NK-92 (cell line): ENCODE data around the gene DCHS1.

Experiments
- DNase-seq: peaks from one replicate; lab custom pipeline; 2025; ENCODE audit not compliant: unreplicated experiment; lab: John Stamatoyannopoulos, UW

The DCHS1 gene

DNA sequence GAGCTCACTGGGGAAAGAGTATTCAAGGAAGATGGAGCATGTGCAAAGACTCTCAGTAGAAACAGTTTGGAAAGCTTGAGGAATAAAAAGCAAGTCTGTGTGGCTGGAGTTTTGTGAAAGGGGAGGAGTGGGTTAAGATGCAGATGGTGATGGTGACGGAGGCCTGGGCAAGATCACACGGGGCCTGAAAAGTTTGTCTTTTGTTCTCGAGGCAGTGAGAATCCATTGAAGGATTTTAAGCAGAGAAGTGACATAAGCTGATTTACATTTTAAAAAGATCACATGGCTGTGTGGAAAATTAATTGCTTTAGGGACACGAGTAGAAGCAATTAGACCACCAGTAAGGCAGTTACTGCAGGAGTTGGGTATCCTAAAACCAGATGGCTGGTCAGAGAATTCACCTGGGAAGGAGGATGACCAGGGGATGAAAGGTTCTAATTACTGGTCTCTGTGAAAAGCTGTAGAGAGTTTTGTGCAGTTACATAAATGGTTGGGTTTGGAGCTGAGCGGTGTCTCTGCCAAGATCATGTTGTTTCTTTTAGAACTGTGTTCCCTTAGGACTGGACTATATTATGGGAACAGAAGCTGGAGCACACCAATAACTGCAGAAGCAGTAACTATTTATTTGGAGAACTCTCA, 59.3 kb downstream of the DCHS1 start:
- DNase-seq, result no peak

- no peak for DNase-seq
These were observed 61.4 kb downstream of the DCHS1 start for GRCh38 chr11:6594142-6594768.

- no peak for DNase-seq
These were observed 67.6 kb downstream of the DCHS1 start for GRCh38 chr11:6588018-6588417.

GRCh38 chr11:6587360-6587953, 68.2 kb downstream of the DCHS1 start:
- DNase-seq, result no peak

- no peak for DNase-seq
These were observed 68.9 kb downstream of the DCHS1 start for GRCh38 chr11:6586434-6587359.

DNA sequence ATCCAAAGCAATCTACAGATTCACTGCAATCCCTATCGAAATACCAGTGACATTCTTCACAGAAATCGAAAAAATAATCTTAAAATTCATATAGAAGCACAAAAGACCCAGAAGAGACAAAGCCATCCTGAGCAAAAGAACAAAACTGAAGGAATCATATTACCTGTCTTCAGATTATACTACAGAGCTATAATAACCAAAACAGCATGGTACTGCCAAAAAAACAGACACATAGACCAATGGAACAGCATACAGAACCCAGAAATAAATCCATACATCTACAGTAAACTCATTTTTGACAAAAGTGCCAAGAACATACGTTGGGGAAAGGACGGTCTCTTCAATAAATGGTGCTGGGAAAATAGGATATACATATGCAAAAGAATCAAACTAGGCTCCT, 71.1 kb downstream of the DCHS1 start:
- no peak for DNase-seq

DNA sequence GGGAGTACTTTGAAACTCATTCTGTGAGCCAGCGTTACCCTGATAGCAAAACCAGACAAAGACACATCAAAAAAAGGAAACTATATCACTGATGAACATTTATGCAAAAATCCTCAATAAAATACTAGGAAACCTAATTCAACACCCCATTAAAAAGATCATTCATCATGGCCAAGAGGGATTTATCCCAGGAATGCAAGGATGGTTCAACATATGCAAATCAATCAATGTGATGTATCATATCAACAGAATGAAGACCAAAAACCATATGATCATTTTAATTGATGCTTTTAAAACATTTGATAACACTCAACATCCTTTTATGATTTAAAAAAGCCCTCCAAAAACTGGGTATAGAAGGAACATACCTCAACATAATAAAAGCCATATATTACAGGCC, 72.0 kb downstream of the DCHS1 start:
- no peak for DNase-seq

GRCh38 chr11:6579681-6580080, 75.9 kb downstream of the DCHS1 start:
- no peak for DNase-seq

DNA sequence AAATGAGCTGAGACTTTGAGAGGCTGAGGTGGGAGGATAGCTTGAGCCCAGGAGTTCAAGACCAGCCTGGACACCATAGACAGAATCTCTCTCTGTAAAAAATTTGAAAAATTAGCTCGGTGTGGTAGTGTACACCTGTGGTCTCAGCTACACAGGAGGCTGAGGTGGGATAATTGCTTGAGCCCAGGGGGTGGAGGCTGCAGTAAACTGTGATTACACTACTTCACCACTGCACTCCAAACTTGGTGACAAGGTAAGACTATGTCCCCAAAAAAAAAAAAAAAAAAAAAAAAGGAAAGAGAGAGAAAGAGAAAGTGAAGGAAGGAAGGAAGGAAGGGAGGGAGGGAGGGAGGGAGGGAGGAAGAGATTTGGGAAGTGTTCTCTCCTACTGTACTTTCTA, 77.5 kb downstream of the DCHS1 start:
- no peak for DNase-seq

- no peak for DNase-seq
These were observed 78.9 kb downstream of the DCHS1 start for GRCh38 chr11:6576471-6577373.

DNA sequence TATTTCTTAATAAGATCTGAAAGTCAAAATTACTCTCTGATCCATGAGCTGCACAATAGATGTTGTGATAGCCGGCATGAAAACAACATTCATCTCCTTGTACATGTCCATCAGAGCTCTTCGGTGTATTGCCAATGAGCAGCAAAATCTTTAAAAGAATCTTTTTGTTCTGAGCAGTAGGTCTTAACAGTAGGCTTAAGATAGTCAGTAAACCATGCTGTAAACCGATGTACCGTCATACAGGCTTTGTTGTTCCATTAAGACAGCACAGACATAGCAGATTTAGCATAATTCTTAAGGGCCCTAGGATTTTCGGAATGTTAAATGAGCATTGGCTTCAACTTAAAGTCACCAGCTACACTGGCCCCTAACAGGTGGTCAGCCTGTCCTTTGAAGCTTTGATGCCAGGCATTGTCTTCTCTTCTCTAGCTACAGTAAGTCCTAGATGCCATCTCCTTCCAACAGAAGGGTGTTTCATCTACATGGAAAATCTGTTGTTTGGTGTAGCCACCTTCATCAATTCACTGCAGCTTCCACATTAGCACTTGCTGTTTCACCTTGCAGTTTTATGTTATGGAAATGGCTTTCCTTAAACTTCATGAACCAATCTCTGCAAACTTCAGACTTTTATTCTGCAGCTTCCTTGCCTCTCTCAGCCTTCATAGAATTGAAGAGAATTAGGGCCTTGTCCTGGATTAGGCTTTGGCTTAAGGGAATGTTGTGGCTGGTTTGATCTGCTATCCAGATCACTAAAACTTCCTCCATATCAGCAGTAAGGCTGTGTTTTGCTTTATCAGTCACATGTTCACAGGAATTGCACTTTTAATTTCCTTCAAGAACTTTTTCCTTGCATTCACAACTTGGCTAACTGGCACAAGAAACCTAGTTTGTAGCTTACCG, 80.5 kb downstream of the DCHS1 start:
- DNase-seq, result no peak

DNA sequence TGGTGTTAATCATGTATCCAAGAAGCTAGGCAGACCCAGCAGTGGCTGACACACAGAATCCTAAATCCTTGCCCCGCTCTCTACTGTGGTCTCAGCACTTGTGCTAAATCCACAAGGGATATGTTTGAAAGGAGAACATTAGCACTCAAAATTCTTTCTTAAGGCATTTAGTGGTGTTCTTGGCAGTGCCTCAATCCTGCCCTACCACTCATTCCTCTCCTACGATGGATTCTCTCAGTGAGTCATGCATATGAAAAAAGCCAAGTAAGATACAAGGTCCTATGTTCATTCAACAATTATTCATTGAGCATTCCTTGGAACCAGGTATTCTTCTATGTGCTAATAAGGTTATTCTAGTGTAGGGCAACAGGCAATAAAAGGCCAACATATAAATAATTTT, 83.4 kb downstream of the DCHS1 start:
- DNase-seq, result no peak

DNA sequence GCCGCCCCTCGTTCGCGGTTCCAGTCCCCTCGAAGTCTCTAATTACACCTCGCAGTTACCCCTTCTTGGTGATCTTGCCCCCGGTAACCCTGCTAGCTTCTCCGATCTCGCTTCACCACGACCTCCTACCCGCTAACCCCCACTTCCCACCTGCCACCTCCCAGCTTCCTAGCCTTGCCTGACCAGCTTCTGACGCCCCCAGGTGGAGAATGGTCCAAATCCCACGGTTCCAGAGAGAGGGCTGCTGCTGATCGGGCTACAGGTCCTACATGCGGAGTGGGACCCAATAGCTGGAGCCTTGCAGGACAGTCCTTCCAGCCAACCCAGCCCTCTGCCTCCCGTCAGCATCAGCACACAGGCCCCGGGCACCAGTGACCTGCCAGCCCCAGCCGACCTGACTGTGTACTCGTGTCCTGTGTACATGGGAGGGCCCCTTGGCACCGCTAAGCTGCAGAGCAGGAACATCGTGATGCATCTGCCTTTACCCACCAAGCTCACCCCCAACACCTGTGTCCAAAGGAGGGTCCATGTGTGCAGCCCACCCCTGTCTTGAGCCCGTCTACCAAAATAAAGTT, 84.1 kb downstream of the DCHS1 start:
- no peak for DNase-seq
